ENCODE measurements around the gene HS3ST3A1. TPM values are rescaled to one million over a fixed set of nuclear protein-coding genes. Genes with fewer than 3 reads are reported as not detected.

HS3ST3A1 gene
- total RNA-seq, 1 experiment from 2014 or later = not detected

- Mint-ChIP-seq H3K36me3 (ENCODE audit: insufficient read depth, unreplicated experiment) (no peaks in the 10 kb centered on the region), H3K4me1 (ENCODE audit: low read depth, unreplicated experiment) (no peaks in the 10 kb centered on the region), H3K27me3 (ENCODE audit: insufficient read depth, unreplicated experiment) (no peaks in the 10 kb centered on the region), H3K9me3 (ENCODE audit: unreplicated experiment) (no peaks in the 10 kb centered on the region), H3K27ac (ENCODE audit: unreplicated experiment) (no peak overlapping the region), H3K4me3 (ENCODE audit: unreplicated experiment) (no peak overlapping the region)
- no peaks in the 10 kb centered on the region for H3K9me3 ChIP-seq
- no peak for TF ChIP-seq CTCF (IDR thresholded peaks at IDR 0.05; ENCODE audit: insufficient read depth in 1 of 2, low read depth in 1 of 2, low read length in 1 of 2, severe bottlenecking in 1 of 2, unreplicated experiment in 1 of 2)
- no peaks in the 10 kb centered on the region for H3K36me3 ChIP-seq (ENCODE audit: control insufficient read depth, insufficient read depth, low read length)
- no TSS peak for BruUV-seq (replicated peaks)
- no peak overlapping the region for H3K4me3 ChIP-seq (ENCODE audit: low read depth, low read length)
- H3K4me1 ChIP-seq = no peaks in the 10 kb centered on the region
- CTCF ChIA-PET = interaction anchor here (0.6 to 1.1 kb wide), 2 partner anchors 341 to 703 kb away, joined by 3 to 4 read pairs; partner anchors contain the start of gene HS3ST3B1
- intact Hi-C loops (cut with micrococcal nuclease; ENCODE audit: unreplicated experiment) = loop anchor here (5.0 to 10.0 kb wide), 2 partner anchors 261 to 956 kb away; no protein-coding TSS in a partner anchor
- no peaks in the 10 kb centered on the region for H3K27me3 ChIP-seq (replicated peaks; ENCODE audit: control insufficient read depth, insufficient read depth, low read length)
- DNase-seq = no peak
- POLR2A ChIA-PET = no interaction called here
These were observed 3.2 kb downstream of the HS3ST3A1 start for GRCh38 chr17:13598353-13599167.

GRCh38 chr17:13597723-13598347 lies 3.9 kb downstream of the HS3ST3A1 start:
- CTCF ChIA-PET = interaction anchor here (0.6 to 1.1 kb wide), 3 partner anchors 342 to 704 kb away, joined by 3 to 4 read pairs (median 3); partner anchors contain the start of gene HS3ST3B1
- Histone ChIP-seq H3K27me3 (replicated peaks; ENCODE audit: control insufficient read depth, insufficient read depth, low read length) (no peaks in the 10 kb centered on the region), H3K4me1 (no peaks in the 10 kb centered on the region), H3K4me3 (ENCODE audit: low read depth, low read length) (no peak overlapping the region), H3K36me3 (ENCODE audit: control insufficient read depth, insufficient read depth, low read length) (no peaks in the 10 kb centered on the region), H3K9me3 (no peaks in the 10 kb centered on the region)
- no peaks in the 10 kb centered on the region for H3K4me1 Mint-ChIP-seq (ENCODE audit: low read depth, unreplicated experiment)
- no peak overlapping the region for H3K27ac Mint-ChIP-seq (ENCODE audit: unreplicated experiment)
- H3K9me3 Mint-ChIP-seq (ENCODE audit: unreplicated experiment) = no peaks in the 10 kb centered on the region
- DNase-seq = peak in 1 of 2 experiments; percentile 5
- BruUV-seq (replicated peaks) = no TSS peak
- peak in 1 of 2 experiments; percentile 42 for TF ChIP-seq CTCF (IDR thresholded peaks at IDR 0.05; ENCODE audit: insufficient read depth in 1 of 2, low read depth in 1 of 2, low read length in 1 of 2, severe bottlenecking in 1 of 2, unreplicated experiment in 1 of 2)
- intact Hi-C loops (cut with micrococcal nuclease; ENCODE audit: unreplicated experiment) = loop anchor here (1.0 to 10.0 kb wide), 3 partner anchors 261 to 957 kb away; no protein-coding TSS in a partner anchor
- no peak overlapping the region for H3K4me3 Mint-ChIP-seq (ENCODE audit: unreplicated experiment)
- H3K27me3 Mint-ChIP-seq (ENCODE audit: insufficient read depth, unreplicated experiment) = no peaks in the 10 kb centered on the region
- H3K36me3 Mint-ChIP-seq (ENCODE audit: insufficient read depth, unreplicated experiment) = no peaks in the 10 kb centered on the region
- POLR2A ChIA-PET = no interaction called here

GRCh38 chr17:13596241-13596923 lies 5.3 kb downstream of the HS3ST3A1 start:
- H3K27ac Mint-ChIP-seq (ENCODE audit: unreplicated experiment) = no peak overlapping the region
- no TSS peak for BruUV-seq (replicated peaks)

More at GRCh38 chr17:13596241-13596923, 5.3 kb downstream of the HS3ST3A1 start:
- H3K36me3 Mint-ChIP-seq (ENCODE audit: insufficient read depth, unreplicated experiment) = no peaks in the 10 kb centered on the region
- no peaks in the 10 kb centered on the region for H3K9me3 Mint-ChIP-seq (ENCODE audit: unreplicated experiment)
- CTCF ChIA-PET = interaction anchor here (1.0 kb wide), 1 partner anchor 701 kb away, joined by 3 read pairs; no protein-coding TSS in a partner anchor
- H3K4me3 Mint-ChIP-seq (ENCODE audit: unreplicated experiment) = no peak overlapping the region
- H3K4me3 ChIP-seq (ENCODE audit: low read depth, low read length) = no peak overlapping the region
- no peak for DNase-seq
- H3K4me1 Mint-ChIP-seq (ENCODE audit: low read depth, unreplicated experiment) = no peaks in the 10 kb centered on the region
- H3K27me3 Mint-ChIP-seq (ENCODE audit: insufficient read depth, unreplicated experiment) = no peaks in the 10 kb centered on the region
- H3K4me1 ChIP-seq = no peaks in the 10 kb centered on the region
- no peak for TF ChIP-seq CTCF (IDR thresholded peaks at IDR 0.05; ENCODE audit: insufficient read depth in 1 of 2, low read depth in 1 of 2, low read length in 1 of 2, severe bottlenecking in 1 of 2, unreplicated experiment in 1 of 2)
- H3K36me3 ChIP-seq (ENCODE audit: control insufficient read depth, insufficient read depth, low read length) = no peaks in the 10 kb centered on the region
- intact Hi-C loops (cut with micrococcal nuclease; ENCODE audit: unreplicated experiment) = loop anchor here (5.0 to 10.0 kb wide), 2 partner anchors 259 to 958 kb away; no protein-coding TSS in a partner anchor
- POLR2A ChIA-PET = no interaction called here
- H3K27me3 ChIP-seq (replicated peaks; ENCODE audit: control insufficient read depth, insufficient read depth, low read length) = no peaks in the 10 kb centered on the region
- H3K9me3 ChIP-seq = no peaks in the 10 kb centered on the region

Data from Caco-2 (cell line).